ENCODE results near the gene CREBZF.

CREBZF gene, protein sequence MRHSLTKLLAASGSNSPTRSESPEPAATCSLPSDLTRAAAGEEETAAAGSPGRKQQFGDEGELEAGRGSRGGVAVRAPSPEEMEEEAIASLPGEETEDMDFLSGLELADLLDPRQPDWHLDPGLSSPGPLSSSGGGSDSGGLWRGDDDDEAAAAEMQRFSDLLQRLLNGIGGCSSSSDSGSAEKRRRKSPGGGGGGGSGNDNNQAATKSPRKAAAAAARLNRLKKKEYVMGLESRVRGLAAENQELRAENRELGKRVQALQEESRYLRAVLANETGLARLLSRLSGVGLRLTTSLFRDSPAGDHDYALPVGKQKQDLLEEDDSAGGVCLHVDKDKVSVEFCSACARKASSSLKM

DNA sequence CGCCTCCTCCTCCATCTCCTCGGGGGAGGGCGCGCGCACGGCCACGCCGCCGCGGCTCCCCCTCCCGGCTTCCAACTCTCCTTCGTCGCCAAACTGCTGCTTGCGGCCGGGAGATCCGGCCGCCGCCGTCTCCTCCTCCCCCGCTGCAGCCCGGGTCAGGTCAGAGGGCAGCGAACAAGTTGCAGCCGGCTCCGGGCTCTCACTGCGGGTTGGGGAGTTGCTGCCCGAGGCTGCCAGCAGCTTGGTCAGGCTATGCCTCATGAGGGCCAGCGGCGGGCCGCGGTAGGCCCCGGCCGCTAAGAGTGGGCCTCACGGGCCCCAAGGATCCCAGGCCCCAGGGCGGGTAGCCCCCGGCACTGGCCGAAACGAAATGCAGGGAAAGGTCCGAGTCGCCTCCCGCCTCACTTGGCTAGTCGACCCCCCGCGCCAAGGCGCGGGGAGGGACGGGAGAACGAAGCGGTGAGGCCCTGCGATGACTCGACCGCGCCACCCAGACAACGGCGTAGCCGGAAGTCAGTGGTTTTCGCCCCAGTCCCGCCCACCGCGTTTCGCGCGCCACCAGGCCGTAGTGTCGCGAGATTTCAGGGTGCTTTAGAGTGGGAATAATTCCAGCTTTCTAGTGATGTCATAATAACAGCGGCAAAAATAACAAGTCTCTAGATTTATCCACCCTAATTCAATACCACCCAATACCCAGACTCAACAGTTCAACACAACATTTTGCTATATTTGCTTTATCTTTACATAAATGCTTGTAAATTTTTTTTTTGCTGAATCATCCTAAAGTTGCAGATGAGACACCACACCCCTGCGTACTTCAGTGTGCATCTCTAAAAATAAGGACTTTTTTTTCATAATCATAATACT lies at the start of gene CREBZF:
CREBZF (minus strand) TSS at position 515 of the 867 bp plus-strand sequence; CDS start at position 261, 254 bp downstream.
- DNase-seq (ENCODE audit: extremely low read depth, low read depth), result peak; percentile 88
- TF ChIP-seq, protein P1, sequence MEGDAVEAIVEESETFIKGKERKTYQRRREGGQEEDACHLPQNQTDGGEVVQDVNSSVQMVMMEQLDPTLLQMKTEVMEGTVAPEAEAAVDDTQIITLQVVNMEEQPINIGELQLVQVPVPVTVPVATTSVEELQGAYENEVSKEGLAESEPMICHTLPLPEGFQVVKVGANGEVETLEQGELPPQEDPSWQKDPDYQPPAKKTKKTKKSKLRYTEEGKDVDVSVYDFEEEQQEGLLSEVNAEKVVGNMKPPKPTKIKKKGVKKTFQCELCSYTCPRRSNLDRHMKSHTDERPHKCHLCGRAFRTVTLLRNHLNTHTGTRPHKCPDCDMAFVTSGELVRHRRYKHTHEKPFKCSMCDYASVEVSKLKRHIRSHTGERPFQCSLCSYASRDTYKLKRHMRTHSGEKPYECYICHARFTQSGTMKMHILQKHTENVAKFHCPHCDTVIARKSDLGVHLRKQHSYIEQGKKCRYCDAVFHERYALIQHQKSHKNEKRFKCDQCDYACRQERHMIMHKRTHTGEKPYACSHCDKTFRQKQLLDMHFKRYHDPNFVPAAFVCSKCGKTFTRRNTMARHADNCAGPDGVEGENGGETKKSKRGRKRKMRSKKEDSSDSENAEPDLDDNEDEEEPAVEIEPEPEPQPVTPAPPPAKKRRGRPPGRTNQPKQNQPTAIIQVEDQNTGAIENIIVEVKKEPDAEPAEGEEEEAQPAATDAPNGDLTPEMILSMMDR (IDR thresholded peaks at IDR 0.05; ENCODE audit: low read depth, low read length), result no peak; the same call in 1 of the 2 replicates

DNA sequence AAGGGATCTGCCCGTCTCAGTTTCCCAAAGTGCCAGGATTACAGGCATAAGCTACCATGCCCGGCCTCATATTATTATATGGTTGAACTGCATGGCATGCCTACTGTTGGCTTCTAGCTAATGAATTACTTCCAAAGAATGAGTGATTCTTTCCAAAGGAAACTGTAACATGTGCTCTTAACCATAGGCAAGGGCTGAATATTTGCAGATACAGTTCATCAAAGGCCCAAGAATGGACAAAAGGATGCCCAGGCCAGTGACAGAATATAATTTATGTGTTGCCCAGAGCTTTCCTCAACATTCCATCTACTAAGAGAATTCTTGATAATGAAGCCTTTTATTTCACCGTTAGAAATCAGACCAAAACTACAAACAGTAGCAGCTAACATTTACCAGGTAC lies 48.0 kb upstream of the CREBZF start:
- TF ChIP-seq, protein P1 (IDR thresholded peaks at IDR 0.05; ENCODE audit: low read depth, low read length), result no peak

DNA sequence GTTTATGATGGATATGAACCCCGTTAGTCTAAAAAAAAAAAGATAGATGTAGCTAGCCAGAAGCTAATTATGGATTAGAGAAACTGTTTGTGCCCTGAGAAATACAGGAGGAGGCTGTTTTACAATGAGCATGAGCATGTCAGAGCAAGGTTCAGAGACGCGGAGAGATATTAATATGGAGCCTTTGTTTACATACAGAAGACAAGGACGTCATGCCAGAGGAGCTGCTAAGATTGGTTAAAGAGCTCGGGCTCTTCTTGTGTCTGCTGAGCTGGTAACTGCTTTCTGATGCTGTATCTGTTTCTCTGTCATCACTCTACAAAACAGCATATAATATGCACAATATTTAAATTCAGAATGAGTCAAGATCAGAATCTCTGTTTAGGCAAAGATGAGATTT lies 46.0 kb upstream of the CREBZF start:
- TF ChIP-seq, protein P1 (IDR thresholded peaks at IDR 0.05; ENCODE audit: low read depth, low read length), result no peak
- DNase-seq (ENCODE audit: extremely low read depth, low read depth), result no peak

More for the DNA sequence above, 48.0 kb upstream of the CREBZF start:
- DNase-seq (ENCODE audit: extremely low read depth, low read depth), result no peak

DNA sequence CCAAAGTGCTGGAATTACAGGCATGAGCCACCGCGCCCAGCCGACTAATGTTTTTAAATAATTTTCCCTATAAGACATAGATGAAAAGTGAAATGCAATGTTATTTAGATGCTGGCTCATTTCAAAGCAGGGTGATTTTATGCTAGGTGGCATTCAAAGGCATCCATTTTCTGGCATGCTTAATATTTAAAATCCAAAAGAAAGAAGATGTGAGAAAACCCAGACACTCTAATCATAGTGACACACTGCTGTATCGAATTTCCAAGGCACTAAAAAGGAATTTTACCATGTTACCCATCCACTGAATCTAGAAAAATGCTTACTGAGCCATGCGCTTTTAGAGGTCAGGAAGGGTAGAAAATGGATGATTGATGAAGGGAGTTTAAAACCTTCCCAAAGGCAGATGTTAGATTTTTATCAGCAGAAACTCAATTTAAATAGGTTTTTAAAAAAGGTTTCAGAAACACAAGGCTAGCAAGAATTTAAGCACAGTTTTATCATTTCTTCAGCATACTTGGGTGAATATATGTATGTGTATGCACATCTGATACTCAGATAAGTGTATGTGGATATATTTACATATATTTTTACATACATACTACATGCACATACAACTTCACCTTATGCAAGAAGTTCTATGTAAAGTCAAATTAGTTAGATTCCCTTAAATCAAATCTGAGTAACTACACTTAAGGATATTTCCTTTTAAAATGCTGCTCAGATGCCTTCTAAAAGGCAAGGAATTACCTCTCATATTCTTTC lies 45.2 kb upstream of the CREBZF start:
- TF ChIP-seq, protein P1 (IDR thresholded peaks at IDR 0.05; ENCODE audit: low read depth, low read length), result no peak
- DNase-seq (ENCODE audit: extremely low read depth, low read depth), result no peak

DNA sequence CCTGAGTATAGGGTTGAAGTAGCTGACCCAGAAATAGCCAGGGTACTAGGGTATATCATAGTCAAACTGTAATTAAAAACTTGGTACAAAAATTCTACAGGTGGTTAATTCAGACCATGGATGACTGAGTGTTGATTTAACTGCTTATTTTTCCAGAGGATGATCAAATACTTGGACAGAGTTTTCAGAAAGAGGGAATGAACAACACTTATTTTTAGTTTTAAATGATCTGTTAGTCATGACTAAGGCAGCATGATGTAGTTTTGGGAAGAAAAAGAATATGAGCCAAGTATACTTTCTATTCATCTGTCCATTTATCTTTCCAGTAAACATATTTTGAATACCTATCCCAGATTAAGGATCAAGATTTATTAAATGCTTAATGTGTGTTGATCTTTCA lies 40.9 kb upstream of the CREBZF start:
- TF ChIP-seq, protein P1 (IDR thresholded peaks at IDR 0.05; ENCODE audit: low read depth, low read length), result no peak
- DNase-seq (ENCODE audit: extremely low read depth, low read depth), result no peak

DNA sequence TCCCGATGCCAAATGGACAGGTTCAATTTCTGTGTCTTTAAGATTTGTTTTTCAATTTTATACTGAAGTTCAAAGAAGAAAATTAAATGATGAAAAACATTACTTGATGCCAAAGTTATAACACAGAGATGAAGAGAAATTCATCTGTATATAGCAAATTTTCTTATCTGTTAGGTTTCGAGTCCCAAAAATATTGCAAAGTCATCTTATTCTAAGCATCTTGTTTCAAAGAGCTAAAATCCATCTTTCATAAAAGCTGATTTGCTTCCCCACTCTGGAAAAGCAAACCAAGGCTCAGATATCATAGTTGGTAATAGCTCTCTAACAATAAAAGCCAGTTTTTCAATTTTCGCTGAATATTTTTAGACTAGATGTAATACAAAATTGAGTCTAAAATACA lies 40.0 kb upstream of the CREBZF start:
- no peak for DNase-seq (ENCODE audit: extremely low read depth, low read depth)
- TF ChIP-seq, protein P1 (IDR thresholded peaks at IDR 0.05; ENCODE audit: low read depth, low read length), result no peak
